HG02763 (cell line): Measurements from ENCODE around the gene TEAD3.

Experiments used
- ATAC-seq: cut with Tn5 transposase; IDR thresholded peaks from one replicate; pipeline ENCODE4 v1.9.1; 2021; ENCODE audit warnings: mild to moderate bottlenecking, moderate library complexity; ENCODE audit not compliant: unreplicated experiment

The TEAD3 gene

GRCh38 chr6:35514587-35514986 is 17.7 kb upstream of the TEAD3 start:
- no peak for ATAC-seq

DNA sequence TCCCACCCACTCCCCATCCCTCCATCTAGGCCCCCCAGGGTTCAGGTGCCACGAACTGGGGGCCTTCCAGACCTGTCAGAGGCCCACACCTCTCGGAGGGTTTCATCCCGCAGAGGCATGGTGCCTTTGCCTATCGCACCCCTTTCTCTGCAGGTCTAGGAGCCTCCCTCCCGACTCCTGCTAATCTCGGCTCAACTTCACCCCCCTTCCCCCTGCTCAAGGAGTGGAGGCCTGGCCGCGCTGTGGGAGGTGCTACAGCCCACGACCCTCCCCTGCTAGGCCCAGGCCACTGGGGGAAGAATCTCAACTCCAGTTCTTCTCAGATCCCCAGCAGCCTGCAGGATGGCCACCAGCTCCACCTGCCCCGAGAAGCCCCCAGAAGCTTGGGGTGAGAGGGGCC is 15.9 kb upstream of the TEAD3 start, which contains the start of gene TULP1:
TSS of gene TULP1 (minus strand) at position 157 of the 400 bp plus-strand sequence. CDS start at position 119, 38 bp downstream.
- ATAC-seq = no peak

DNA sequence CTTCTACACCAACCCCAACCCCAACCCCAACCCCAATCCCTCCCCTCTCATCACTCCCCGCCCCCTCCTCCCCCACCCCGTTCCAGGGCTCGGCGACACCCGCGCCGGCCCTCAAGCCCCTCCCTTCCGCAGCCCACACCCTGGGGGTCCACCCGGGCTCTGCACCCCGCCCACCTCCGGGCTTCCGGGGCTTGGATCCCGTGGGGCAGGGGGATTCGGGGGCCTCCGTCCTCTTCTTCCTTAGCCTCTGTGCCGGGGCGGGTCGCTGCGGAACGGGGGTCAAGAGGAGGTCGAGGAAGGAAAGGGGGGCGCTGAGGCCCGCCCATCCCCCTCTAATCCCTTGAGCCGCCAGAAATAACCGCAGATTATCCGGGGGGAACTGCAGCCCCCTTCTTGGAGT is 15.1 kb upstream of the TEAD3 start:
- ATAC-seq = no peak

DNA sequence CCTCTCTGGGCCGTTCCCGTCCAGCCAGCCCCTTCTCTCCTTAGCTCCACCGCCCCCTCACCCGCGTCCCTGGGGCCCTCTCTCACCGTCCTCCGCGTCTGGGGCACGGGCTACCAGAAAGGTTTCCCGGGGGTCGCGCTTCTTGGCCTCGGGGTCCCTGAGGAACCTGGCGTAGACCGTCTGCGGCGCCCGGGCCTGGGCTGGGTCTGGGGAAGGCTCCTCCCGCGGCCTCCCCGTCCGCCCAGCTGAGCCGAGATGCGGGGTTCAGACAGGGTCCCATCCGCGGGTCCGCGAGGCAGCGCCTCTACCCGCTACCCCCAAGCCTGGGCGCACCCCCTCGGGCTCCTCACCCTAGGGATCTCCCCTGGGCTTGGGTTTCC is 14.7 kb upstream of the TEAD3 start:
- ATAC-seq = no peak

- ATAC-seq = no peak
Measured at GRCh38 chr6:35510916-35511561, 14.2 kb upstream of the TEAD3 start.

DNA sequence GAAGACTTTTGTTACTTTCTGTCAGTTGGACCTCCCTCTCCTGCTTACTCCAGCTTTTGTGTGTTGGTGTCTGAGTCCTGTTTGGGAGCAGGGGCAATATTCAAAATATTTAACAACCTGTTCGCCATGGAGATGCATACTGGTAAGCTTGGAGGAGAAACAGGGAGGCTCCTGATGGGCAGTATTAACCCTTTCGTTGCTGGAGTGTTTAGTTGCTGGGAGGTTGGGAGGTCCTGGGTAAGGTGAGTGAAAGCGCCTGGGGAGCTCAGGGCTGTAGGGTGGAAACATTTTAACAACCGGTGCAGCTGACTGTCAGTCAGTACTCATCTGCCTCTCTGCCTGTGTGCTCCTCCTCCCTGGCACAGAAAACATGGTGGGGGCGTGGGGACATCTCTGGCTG is 11.7 kb upstream of the TEAD3 start:
- no peak for ATAC-seq

- ATAC-seq = no peak
Measured at GRCh38 chr6:35508027-35508426, 11.1 kb upstream of the TEAD3 start.

DNA sequence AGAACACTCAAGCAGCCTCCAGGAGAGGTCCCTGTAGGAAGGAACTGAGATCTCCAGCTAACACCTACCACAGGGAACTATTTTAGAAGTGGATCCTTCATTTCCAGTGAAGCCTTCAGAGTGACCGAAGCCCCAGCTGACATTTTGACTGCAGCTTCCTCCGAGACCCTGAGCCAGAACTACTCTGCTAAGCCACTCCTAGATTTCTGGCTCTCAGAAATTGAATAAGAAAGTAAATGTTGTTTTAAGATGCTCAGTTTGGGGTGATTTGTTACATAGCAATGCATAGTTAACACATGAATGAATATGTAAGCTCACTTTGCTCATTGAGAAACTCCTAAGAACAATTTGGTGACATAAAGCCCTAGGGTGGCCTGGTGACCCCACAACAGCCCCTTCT is 10.3 kb upstream of the TEAD3 start:
- ATAC-seq = no peak

GRCh38 chr6:35506536-35506935 is 9.7 kb upstream of the TEAD3 start:
- ATAC-seq = no peak

- ATAC-seq = no peak
Measured at GRCh38 chr6:35505999-35506412, 9.1 kb upstream of the TEAD3 start.

GRCh38 chr6:35503534-35503933 is 6.7 kb upstream of the TEAD3 start:
- ATAC-seq = no peak

GRCh38 chr6:35501784-35502183 is 4.9 kb upstream of the TEAD3 start:
- ATAC-seq = no peak

GRCh38 chr6:35500782-35501181 is 3.9 kb upstream of the TEAD3 start:
- no peak for ATAC-seq

DNA sequence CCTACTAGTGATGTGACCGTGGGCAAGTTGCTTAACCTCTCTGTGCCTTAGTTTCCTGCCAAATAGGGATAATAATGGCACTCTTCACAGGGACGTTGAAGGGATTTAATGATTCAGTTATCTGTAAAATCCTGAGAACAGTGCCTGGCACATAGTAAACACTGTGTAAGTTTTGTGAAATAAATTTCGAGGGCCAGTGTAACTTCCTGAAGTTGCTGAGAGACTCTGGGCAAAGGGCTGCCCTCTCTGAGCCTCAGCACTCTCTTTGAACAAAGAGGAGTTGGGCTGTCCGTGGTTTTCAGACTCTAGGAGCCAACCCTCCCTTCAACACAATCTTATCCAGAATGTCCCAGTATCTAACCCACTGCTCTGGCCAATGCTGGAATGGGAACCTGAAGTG is 2.5 kb upstream of the TEAD3 start:
- no peak for ATAC-seq

DNA sequence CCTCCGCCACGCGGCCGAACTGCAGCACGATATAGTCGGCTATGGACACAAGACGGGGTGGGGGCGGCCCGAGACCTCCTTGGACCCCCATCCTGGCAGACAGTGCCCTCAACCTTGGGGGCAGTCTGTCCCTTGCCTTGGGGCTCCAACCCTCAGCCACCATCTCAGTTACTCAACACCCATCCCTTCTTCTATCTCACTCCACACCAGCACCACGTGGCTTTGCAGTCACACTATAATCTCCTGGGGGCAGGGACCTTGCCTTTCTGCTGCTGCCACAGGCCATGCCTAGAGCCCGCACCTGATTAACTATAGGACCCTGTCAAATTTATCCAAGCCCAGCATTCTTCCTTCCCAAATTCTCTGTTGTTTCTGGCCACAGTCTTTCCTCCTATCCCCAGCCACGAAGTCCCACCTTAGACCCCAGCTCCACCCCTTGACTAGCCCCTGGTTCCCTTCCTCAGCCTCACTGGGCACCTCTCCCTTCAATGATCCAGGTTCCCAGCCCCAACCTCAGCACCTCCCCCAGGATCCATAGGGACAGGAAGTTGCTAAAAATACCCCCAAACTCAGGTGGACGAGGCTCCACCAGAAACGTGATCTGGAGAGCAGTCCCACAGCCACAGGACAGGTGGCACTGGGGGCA is 1.7 kb upstream of the TEAD3 start:
- no peak for ATAC-seq

GRCh38 chr6:35497571-35498421 is 917 bp upstream of the TEAD3 start:
- no peak for ATAC-seq

DNA sequence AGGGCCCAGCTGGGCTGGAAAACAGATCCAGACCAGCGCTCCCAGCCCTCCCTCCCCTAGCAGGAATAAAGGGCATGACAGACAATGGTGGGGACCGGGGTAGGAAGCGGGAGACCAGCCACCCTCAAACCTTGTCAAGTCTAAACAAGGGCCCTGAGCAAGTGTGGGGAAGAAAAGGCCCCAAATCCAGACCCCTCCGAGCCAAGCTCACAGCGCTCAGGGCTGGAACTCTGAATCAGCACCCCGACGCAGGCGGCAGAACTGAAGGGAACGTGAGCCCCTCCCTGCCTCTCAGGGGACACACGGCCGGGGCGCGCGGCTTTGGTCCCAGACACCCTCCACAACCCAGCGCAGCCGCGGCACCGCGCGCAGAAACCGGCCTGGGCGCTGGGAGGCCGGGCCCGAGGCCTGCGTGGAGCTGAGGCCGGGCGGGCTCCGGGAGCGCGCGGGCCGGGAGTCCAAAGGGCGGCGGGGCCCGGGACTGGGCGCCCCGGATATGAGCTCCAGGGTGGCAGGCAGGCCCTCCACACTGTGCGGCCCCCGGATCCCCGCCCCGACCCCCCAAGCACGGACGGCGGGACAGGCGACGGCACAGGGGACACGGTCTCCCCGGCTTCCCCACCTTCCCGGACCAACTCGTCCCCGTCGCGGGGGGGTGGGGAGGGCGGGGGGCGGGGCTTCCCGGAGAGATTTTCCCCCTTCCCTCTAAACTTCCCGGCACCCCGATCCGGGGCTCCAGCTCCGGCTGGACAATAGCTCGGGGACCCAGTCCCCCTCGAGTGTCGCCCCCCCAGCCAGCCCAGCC is 641 bp downstream of the TEAD3 start:
- ATAC-seq = no peak

DNA sequence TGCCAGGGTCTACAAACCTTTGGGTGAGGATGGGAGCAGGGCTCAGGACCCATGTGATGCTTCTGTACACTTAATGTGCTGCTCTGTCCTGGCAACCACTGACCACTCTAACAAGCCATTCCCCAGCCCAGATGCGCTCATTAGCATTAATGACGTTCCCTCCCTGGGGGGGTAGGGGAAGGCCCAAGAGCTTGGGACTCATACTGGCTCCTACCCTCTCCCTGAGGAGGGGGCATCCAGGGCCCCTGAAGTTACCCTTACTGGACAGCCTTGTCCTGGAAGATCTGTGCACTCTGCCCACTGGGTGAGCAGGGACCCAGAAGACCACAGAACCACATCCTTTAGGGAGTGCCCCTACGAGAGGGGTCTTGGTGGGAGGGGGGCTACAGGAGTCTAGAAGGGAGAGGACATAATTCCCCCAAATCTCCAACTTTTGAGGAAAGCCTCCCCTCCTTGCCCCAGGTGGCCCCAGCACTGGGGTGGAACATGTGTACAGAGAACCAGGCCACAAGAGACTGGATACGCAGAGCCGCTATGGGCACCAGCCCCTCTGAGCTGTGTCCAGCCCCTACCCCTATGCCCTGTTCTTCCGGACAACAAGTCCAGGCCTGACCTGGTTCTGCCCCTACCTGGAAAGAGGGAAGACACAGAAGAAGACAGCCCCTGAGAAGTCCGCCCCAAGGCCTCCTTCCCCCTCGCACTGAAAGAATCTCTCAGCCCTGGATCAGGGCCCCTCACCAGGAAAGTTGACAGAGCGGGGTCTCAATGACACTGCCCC is 1.4 kb downstream of the TEAD3 start:
- no peak for ATAC-seq

- no peak for ATAC-seq
Measured at GRCh38 chr6:35494161-35494563, 2.7 kb downstream of the TEAD3 start.

GRCh38 chr6:35493307-35493983 is 3.4 kb downstream of the TEAD3 start:
- ATAC-seq = no peak
